HepG2 (cell line): ENCODE measurements around the gene TRPC4AP. TPM values are rescaled to one million over a fixed set of nuclear protein-coding genes. Genes with fewer than 3 reads are reported as not detected.

Experiments
- ATAC-seq: fragments of 200-7000 bp; cut with Tn5 transposase; 3 replicates; pipeline ENCODE4 v1.9.1; 2020; ENCODE audit warnings: mild to moderate bottlenecking, moderate library complexity
- BruUV-seq: library from RNA; stranded (reverse); fragments of 400-500 nt; replicated peaks from 2 replicates; lab custom pipeline; 2021; lab: Mats Ljungman, UMichigan
- CTCF ChIA-PET: fragments of 300-600 bp; formaldehyde crosslinking; extraction: SDS; loops from one replicate; lab custom pipeline; 2021; ENCODE audit warnings: low total read pairs, inconsistent platforms, low intra/inter-chr PET ratio; lab: Yijun Ruan, JAX
- POLR2A ChIA-PET: fragments of 350-600 bp; sonication (Branson Sonifier 250); formaldehyde crosslinking; loops from one replicate; lab custom pipeline; 2020; ENCODE audit warnings: antibody characterized with exemption, inconsistent platforms; lab: Yijun Ruan, JAX
- DNase-seq: peaks from one replicate; pipeline ENCODE4 v3.0.0-alpha.2; 2015; ENCODE audit warnings: low spot score
- FAIRE-seq: peaks from 3 replicates; lab custom pipeline; 2011; peaks lifted over from hg19 to GRCh38; lab: Jason Lieb, UNC
- H2AFZ ChIP-seq: one replicate; pipeline ENCODE4 v1.6.1; 2011; ENCODE audit warnings: low read length, inconsistent platforms
- H3K27ac ChIP-seq: fragments of 300-600 bp; 3 replicates; pipeline ENCODE4 v1.8.0; 2011; ENCODE audit warnings: mixed run types, mild to moderate bottlenecking, mixed read lengths, low read length, inconsistent platforms; ENCODE audit not compliant: insufficient read depth; ENCODE audit errors: extremely low read length
- H3K27me3 ChIP-seq, 2 experiments: fragments of 200-600 bp in 1 of 2; 2 replicates in 1 of 2; 3 replicates in 1 of 2; pipeline versions ENCODE4 v1.6.0 to v1.8.0; 2011; ENCODE audit warnings: low read length in 2 of 2, mild to moderate bottlenecking in 2 of 2, moderate library complexity in 2 of 2, inconsistent platforms in 1 of 2; ENCODE audit not compliant: insufficient read depth in 2 of 2, control insufficient read depth in 1 of 2
- H3K36me3 ChIP-seq, 2 experiments: fragments of 200-600 bp in 1 of 2; replicated peaks in 1 of 2; 2 replicates in 1 of 2; 3 replicates in 1 of 2; pipeline versions ENCODE4 v1.5.1 to v1.8.0; 2011; ENCODE audit warnings: low read length in 2 of 2, inconsistent platforms in 1 of 2; ENCODE audit not compliant: insufficient read depth in 2 of 2, control insufficient read depth in 1 of 2
- H3K4me1 ChIP-seq: 2 replicates; pipeline ENCODE4 v1.5.1; 2012; ENCODE audit warnings: low read length, inconsistent platforms; ENCODE audit not compliant: insufficient read depth
- H3K4me2 ChIP-seq: 2 replicates; pipeline ENCODE4 v1.6.0; 2011; ENCODE audit warnings: low read depth, low read length, inconsistent platforms
- H3K4me3 ChIP-seq, 3 experiments: fragments of 200-600 bp in 1 of 3; sonication (generic), shearing (Covaris generic) in 1 of 3; replicated peaks in 1 of 3; 2 replicates each; pipeline ENCODE4 v1.5.1; 2011 to 2016; ENCODE audit warnings: low read length in 3 of 3, inconsistent platforms in 2 of 3, low read depth in 2 of 3, mild to moderate bottlenecking in 2 of 3, control low read depth in 1 of 3, mixed read lengths in 1 of 3; ENCODE audit not compliant: insufficient read depth in 1 of 3
- H3K79me2 ChIP-seq: one replicate; pipeline ENCODE4 v1.6.1; 2011; ENCODE audit warnings: low read length, inconsistent platforms; ENCODE audit not compliant: insufficient read depth
- H3K9ac ChIP-seq: 2 replicates; pipeline ENCODE4 v1.6.0; 2011; ENCODE audit warnings: mild to moderate bottlenecking, low read depth, low read length, inconsistent platforms; ENCODE audit not compliant: insufficient read depth
- H3K9me3 ChIP-seq: 2 replicates; pipeline ENCODE4 v1.5.1; 2012; ENCODE audit warnings: mild to moderate bottlenecking, low read length
- H4K20me1 ChIP-seq: 2 replicates; pipeline ENCODE4 v1.6.0; 2011; ENCODE audit warnings: inconsistent platforms, mild to moderate bottlenecking, low read length, moderate library complexity; ENCODE audit not compliant: insufficient read depth
- BCL3 ChIP-seq: sonication (generic); formaldehyde crosslinking; IDR thresholded peaks from 2 replicates; pipeline ENCODE4 v1.5.1; 2020; ENCODE audit warnings: mild to moderate bottlenecking, missing genetic modification reagents, moderate library complexity
- BHLHE40 ChIP-seq: IDR thresholded peaks from 2 replicates; pipeline ENCODE4 v1.6.1; 2011; ENCODE audit warnings: low read length, improper control_type of control experiment
- CHD2 ChIP-seq: IDR thresholded peaks from 2 replicates; pipeline ENCODE4 v1.6.1; 2011; ENCODE audit warnings: low read depth, low read length, improper control_type of control experiment
- FLYWCH1 ChIP-seq: sonication (generic); formaldehyde crosslinking; IDR thresholded peaks from 2 replicates; pipeline ENCODE4 v1.8.1; 2023; ENCODE audit warnings: mild to moderate bottlenecking, missing genetic modification reagents
- HIVEP1 ChIP-seq: sonication (generic); formaldehyde crosslinking; IDR thresholded peaks from 2 replicates; pipeline ENCODE4 v1.4.0; 2020; ENCODE audit warnings: mild to moderate bottlenecking, missing genetic modification reagents
- KLF12 ChIP-seq: sonication (generic); formaldehyde crosslinking; IDR thresholded peaks from 2 replicates; pipeline ENCODE4 v1.4.0; 2020; ENCODE audit warnings: missing genetic modification reagents, borderline replicate concordance
- PREB ChIP-seq: sonication (generic); formaldehyde crosslinking; IDR thresholded peaks from 2 replicates; pipeline ENCODE4 v1.4.0; 2020; ENCODE audit warnings: missing genetic modification reagents
- THAP11 ChIP-seq: IDR thresholded peaks from 2 replicates; pipeline ENCODE4 v1.6.1; 2016; ENCODE audit warnings: missing biosample characterization, missing genetic modification reagents
- ZBTB38 ChIP-seq: sonication (generic); formaldehyde crosslinking; IDR thresholded peaks from 2 replicates; pipeline ENCODE4 v1.5.1; 2020; ENCODE audit warnings: mild to moderate bottlenecking, missing genetic modification reagents
- ZBTB43 ChIP-seq: sonication (generic); formaldehyde crosslinking; conservative IDR thresholded peaks from 2 replicates; pipeline ENCODE4 v1.4.0; 2020; ENCODE audit warnings: missing genetic modification reagents
- ZNF17 ChIP-seq: sonication (generic); formaldehyde crosslinking; IDR thresholded peaks from 2 replicates; pipeline ENCODE4 v1.5.0; 2020; ENCODE audit warnings: mild to moderate bottlenecking, missing genetic modification reagents
- ZNF333 ChIP-seq: sonication (generic); formaldehyde crosslinking; IDR thresholded peaks from 2 replicates; pipeline ENCODE4 v1.4.0; 2020; ENCODE audit warnings: mild to moderate bottlenecking, missing genetic modification reagents, borderline replicate concordance
- ZNF629 ChIP-seq: sonication (generic); formaldehyde crosslinking; conservative IDR thresholded peaks from 2 replicates; pipeline ENCODE4 v1.5.0; 2020; ENCODE audit warnings: missing genetic modification reagents
- WGBS: methylation state at CpG from one replicate; pipeline ENCODE4 v1.1.6; 2017; ENCODE audit warnings: low lambda C conversion rate; 5-methylcytosine and 5-hydroxymethylcytosine counted together
- in situ Hi-C: cut with HindIII; loops from 2 replicates; pipeline ENCODE4 v1.10.0; 2017; ENCODE audit warnings: low pct_unique_long_range_greater_than_20kb; ENCODE audit not compliant: extremely low pct_ligation_motif_present
- intact Hi-C: fragments of 100-400 bp; cut with micrococcal nuclease; formaldehyde crosslinking; loops from one replicate; pipeline ENCODE4 v1.10.0; 2022; ENCODE audit not compliant: unreplicated experiment
- polyA plus RNA-seq, 8 experiments: library from polyadenylated mRNA; depleted of rRNA in 3 of 8; stranded (reverse) in 7 of 8; unstranded in 1 of 8; fragments of >200 nt; fragmentation: Illumina TruSeq in 4 of 8; extraction: Trizol in 4 of 8; gene quantifications; 2 replicates each; pipeline versions ENCODE4 v1.2.1 to v1.2.3, GENCODE V29; 2011 to 2016; ENCODE audit warnings: low read depth in 4 of 8, missing spikeins in 1 of 8, mixed read lengths in 1 of 8; ENCODE audit not compliant: insufficient read depth in 1 of 8
- total RNA-seq, 5 experiments: library from RNA; depleted of rRNA; stranded (reverse); fragments of >200 nt; fragmentation: Illumina TruSeq; extraction: Trizol; gene quantifications; 2 replicates each; pipeline ENCODE4 v1.2.3, GENCODE V29; 2016; ENCODE audit warnings: low read depth in 1 of 5

Gene TRPC4AP
- total and polyA plus RNA-seq, 2 of the 13 experiments (the other 11 are each of a cell fraction or from before 2014, with no cell fraction given) = 136 to 137 TPM

GRCh38 chr20:34978092-34978744 is 114.4 kb downstream of the TRPC4AP start:
- Histone ChIP-seq H3K9ac (no peak overlapping the region), H3K27me3 (peaks cover 2 to 4% of the 10 kb centered on the region in 2 experiments; a peak in 2 of 5 replicates), H3K27ac (no peak overlapping the region), H3K9me3 (no peaks in the 10 kb centered on the region), H4K20me1 (no peaks in the 10 kb centered on the region), H3K4me1 (peaks cover 27% of the 10 kb centered on the region), H3K4me3 (no peak overlapping the region; a peak in 1 of 6 replicates), H3K4me2 (no peak overlapping the region; the same call in 1 of the 2 replicates), H2AFZ (no peak overlapping the region), H3K79me2 (no peaks in the 10 kb centered on the region)
- BruUV-seq = no TSS peak
- no peak for DNase-seq
- peak; percentile 16 for ATAC-seq
- no peak for FAIRE-seq
- CTCF ChIA-PET = no interaction called here
- in situ Hi-C loops = no loop called here
- intact Hi-C loops = loop anchor here (5.0 kb wide), 1 partner anchor 284 kb away; no protein-coding TSS in a partner anchor
- POLR2A ChIA-PET = interaction anchor here (1.9 kb wide), 1 partner anchor 23 kb away, joined by 7 read pairs; the partner anchor contains the start of genes GSS and MYH7B
- TF ChIP-seq ZBTB38 (CRISPR knock-in tag) (no peak), ZNF333 (CRISPR knock-in tag) (0 out of 2 replicates have a peak, but pooled peaks have one; percentile 42), CHD2 (0 out of 2 replicates have a peak, but pooled peaks have one; percentile 26), ZNF629 (CRISPR knock-in tag) (peak; percentile 84), PREB (CRISPR knock-in tag) (no peak), HIVEP1 (CRISPR knock-in tag) (0 out of 2 replicates have a peak, but pooled peaks have one; percentile 40), ZBTB43 (no peak), BHLHE40 (no peak), FLYWCH1 (CRISPR knock-in tag) (no peak), KLF12 (CRISPR knock-in tag) (no peak), BCL3 (CRISPR knock-in tag) (no peak), THAP11 (CRISPR knock-in tag) (no peak), ZNF17 (no peak)
- TF ChIP-seq, all 625 proteins: peak for 4
- no peaks in the 10 kb centered on the region for H3K36me3 ChIP-seq
- 50% methylated on average over 10 of the region's 10 CpGs for WGBS
